ENCODE data around the gene FAAH2.
"Not testable (repeated sequence)": the region's sequence is repeated elsewhere in the genome, so short reads cannot be mapped to it uniquely, and the experiment has no call there.

The FAAH2 gene

GRCh38 chrX:57394162-57394561 is 107.7 kb downstream of the FAAH2 start:
- not testable (repeated sequence) for DNase-seq

- DNase-seq, result not testable (repeated sequence)
Observed at GRCh38 chrX:57403191-57403590, 116.7 kb downstream of the FAAH2 start.

- DNase-seq, result no peak
Observed at GRCh38 chrX:57406149-57406548, 119.6 kb downstream of the FAAH2 start.

DNA sequence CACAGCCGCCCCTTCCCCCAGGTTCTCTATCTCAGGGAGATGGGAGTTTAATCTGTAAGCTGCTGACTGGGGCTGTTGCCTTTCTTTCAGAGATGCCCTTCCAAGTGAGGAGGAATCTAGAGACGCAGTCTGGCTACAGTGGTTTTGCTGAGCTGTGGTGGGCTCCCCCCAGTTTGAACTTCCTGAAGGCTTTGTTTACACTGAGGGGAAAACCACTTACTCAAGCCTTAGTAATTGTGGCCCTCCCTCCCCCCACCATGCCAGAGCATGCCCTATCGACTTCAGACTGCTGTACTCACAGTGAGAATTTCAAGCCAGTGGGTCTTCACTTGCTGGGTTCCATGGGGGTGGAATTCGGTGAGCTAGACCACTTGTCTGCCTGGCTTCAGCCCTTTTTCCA is 131.3 kb downstream of the FAAH2 start:
- peak; percentile 4 to 9 for DNase-seq

DNA sequence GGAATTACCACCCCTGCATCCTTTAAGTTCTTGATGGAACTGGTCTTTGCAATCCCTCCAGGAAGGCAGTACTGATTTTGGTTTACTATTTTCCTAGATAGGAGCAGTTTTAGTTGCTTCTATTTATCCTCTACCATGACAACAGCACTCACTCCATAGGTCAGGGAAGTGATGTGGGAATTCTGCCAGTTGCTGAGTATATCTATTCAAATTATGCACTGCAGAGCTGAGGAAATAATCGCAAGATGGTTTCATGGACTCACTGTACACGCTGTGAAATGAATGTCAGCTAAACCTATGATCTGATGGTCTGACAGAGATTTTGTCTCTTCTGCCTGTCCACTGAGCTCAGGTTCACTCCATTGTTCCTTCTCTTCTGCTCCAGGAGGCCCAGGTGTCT is 135.8 kb downstream of the FAAH2 start:
- no peak for DNase-seq

GRCh38 chrX:57422790-57423189 is 136.3 kb downstream of the FAAH2 start:
- no peak for DNase-seq

DNA sequence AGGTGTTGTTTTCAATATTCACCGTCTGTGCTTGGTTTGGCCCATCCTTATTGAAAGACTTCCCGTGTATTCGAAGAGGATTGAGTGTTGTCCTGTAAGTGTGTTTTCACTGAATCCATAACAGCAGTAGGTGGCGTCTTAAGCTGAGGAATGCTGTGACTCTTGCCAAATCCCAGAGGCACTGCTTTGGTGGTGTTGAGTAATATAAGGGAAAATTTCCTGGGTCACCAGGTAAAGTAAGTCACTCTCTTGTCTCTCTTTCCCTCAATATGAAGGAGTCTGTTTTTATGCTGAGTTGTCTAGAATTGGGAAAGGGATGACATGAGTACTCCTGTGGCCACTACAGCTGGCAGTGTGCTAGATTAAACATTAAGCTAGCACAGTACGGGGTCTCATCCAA is 158.6 kb downstream of the FAAH2 start:
- no peak for DNase-seq

GRCh38 chrX:57445832-57446231 is 159.3 kb downstream of the FAAH2 start:
- DNase-seq, result no peak

- no peak for DNase-seq
Observed at GRCh38 chrX:57447856-57448255, 161.3 kb downstream of the FAAH2 start.

GRCh38 chrX:57451426-57452020 is 165.0 kb downstream of the FAAH2 start:
- no peak for DNase-seq

DNA sequence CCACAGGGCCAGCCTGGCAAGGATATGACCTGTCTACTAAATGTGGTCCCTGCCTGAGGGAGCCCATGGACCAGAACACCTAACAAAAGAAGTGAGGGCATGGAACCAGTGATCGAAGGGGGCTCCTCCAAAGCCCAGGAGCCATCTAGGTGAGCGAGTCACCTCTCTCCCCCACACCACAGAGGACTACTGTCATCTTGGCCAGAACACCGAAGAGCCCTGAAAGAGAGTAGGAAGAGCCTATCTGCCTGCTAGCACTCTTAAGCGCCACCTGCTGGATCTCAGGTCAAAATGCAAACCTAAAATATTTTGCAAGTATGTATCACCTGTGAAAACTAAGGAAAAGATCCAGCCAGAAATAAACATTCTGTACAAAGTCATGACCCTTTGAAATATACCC is 167.4 kb downstream of the FAAH2 start:
- peak; percentile 12 to 37 for DNase-seq

DNA sequence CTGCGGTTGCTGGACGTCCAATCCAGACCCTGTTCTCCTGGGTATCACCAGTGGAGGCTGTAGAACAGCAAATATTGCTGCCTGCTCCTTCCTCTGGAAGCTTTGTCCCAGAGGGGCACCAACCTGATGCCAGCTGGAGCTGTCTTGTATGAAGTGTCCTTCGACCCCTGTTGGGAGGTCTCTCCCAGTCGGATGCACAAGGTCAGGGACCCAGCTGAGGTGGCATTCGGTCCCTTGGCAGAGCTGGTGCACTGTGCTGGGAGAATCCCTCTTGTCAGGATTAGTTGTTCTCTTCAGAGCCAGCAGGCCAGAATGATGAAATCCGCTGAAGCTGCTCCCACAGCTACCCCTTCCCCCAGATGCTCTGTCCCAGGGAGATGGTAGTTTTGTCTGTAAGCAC is 195.0 kb downstream of the FAAH2 start:
- no peak for DNase-seq

DNA sequence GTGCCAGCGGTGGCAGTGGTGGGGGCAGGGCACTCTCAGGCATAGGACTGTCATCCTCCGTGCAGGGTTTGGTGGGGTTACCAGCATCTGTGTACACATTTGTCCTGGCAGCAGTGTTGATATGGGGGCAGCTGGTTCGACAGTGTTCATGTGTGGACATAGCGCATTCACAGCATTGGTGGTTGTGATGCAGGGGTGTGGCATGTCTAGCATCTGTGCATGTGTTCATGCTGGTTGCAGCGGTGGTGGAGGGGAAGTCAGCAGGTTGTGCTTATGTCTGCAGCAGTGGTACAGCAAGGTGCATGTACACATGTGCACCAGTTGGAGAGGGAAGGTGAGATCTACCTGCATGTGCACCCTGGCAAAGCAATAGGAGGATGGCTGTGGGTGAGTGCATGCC is 230.0 kb downstream of the FAAH2 start:
- no peak for DNase-seq

GRCh38 chrX:57519578-57520118 is 233.1 kb downstream of the FAAH2 start:
- no peak for DNase-seq

DNA sequence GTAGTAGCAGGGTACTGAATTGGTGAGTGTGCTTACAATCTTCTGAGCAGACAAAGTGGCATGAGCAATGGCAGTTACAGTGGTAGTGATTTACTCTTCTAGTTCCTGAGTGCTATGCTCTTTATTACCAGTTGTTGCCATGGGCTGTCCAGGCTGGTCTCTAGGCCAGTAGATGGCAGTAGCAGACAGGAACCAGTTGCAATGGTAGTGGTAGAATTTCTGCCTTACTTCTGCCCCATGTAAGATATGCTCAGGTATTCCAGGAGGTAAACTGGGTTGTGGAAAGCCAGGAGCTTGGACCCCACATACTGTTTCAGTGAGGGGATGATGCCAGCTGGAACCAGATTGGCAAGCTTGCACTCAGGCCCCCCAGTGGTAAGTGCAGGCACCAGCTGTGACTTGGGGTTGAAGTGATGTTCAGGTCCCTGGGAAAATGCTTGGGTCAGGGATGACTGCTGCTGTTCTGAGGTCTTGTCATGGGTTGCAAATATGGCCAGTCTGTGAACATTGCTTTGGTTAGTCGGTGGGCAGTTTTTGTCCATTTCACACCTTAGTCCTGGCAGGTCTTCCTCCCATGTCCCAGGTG is 242.3 kb downstream of the FAAH2 start:
- DNase-seq, result peak; percentile 1 to 17
